Glomerular endothelial cell (primary cell): ENCODE results near the gene INCA1. TPM values are rescaled to one million over a fixed set of nuclear protein-coding genes. Genes with fewer than 3 reads are reported as not detected.
"Not testable (repeated sequence)": the region's sequence is repeated elsewhere in the genome, so short reads cannot be mapped to it uniquely, and the experiment has no call there.

Source experiments
- DNase-seq: peaks from one replicate; pipeline ENCODE4 v3.0.0-alpha.2; 2011; ENCODE audit warnings: low read depth, low spot score; ENCODE audit errors: extremely low read depth
- total RNA-seq: library from RNA; depleted of rRNA; stranded (reverse); fragments of >200 nt; gene quantifications from 2 replicates; pipeline ENCODE4 v1.2.3, GENCODE V29; 2015

The INCA1 gene
- total RNA-seq = 0.39 and 0.76 TPM in 2 replicates

GRCh38 chr17:4997302-4998026, at the start of gene INCA1, which contains the start of gene KIF1C:
Gene INCA1 (minus strand): TSS chr17:4997522. CDS start chr17:4994437, 3,085 bp downstream.
Gene KIF1C (plus strand): TSS chr17:4997950. CDS start chr17:5000247, 2,297 bp downstream.
- no peak for DNase-seq

DNA sequence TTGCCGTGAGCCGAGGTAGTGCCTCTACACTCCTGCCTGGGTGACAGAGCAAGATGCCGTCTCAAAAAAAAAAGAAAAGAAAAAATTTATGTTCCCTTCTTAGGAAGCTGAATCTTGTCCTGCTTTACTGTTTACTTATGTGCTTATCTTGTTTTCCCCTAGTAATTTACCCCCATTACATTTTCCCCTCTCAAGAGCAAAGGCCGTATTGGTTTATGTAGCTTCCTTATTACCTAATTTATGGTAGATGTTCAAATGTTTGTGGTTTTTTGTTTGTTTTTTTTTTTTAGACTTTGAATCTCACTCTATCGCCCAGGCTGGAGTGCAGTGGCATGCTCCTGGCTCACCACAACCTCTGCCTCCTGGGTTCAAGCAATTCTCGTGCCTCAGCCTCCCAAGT, 48.2 kb upstream of the INCA1 start:
- DNase-seq = no peak

GRCh38 chr17:5044630-5045029, 47.3 kb upstream of the INCA1 start:
- no peak for DNase-seq

DNA sequence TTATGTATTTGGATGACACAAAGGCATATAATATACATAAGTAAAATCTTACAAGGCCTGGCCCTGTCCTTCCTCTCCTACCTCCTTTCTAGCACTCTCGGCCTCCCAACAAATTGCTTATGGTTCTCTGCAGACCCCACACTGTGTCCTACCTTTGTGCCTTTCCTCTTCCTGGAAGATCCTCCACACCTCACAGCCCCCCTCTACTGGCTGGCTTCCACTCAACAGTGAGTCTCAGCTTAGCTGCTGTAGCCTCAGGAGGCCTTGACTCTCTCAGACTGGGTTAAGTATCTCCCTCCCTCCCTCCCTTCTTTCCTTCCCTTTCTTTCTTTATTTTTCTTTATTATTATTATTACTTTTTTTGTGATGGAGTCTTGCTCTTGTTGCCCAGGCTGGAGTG, 46.2 kb upstream of the INCA1 start:
- DNase-seq = no peak

- no peak for DNase-seq
Observed at GRCh38 chr17:5042157-5043022, 45.1 kb upstream of the INCA1 start.

DNA sequence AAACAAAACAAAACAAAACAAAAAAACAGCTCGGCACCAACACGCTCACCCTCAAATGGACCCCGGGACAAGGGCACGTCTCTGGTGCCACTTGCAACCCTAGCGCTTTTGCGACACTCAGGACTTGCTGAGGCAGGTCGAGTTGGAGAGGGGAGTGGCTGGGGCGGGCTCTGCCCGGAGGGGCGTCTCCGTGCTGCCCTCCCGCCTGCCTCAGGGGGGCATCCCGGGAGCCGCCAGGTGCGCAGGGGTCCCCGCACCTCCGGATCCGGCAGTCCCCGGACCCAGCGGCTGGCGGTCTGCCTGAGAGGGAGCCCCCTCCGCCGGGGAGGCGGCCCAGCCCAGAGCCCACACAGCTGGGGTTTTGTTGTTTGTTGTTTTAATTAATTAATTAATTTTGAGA, 38.0 kb upstream of the INCA1 start, which contains the start of gene SLC52A1:
SLC52A1 (minus strand) TSS at position 112 of the 400 bp plus-strand sequence. CDS start 820 bp downstream, outside the sequence.
- DNase-seq = no peak

- no peak for DNase-seq
Observed at GRCh38 chr17:5034651-5035050, 37.3 kb upstream of the INCA1 start.

DNA sequence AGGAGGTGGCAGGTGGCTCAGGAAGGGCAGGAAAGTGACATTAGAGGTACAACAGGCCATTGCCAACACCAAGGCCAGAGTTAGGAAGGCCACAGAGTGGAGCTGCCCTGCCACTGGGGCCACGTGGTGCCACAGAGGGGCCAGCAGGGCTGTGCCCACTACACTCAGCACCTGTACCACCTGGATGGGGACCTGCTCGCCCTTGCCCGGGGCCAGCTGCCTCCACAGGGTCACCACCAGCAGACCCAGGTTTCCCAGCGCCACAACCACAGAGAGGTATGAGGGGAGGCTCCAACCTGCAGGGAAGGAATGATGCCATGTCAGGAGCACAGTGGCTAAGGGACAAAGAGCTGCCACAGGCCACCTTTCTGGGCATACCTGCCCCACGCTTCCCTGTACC, 36.7 kb upstream of the INCA1 start:
- no peak for DNase-seq

GRCh38 chr17:5033352-5034015, 36.2 kb upstream of the INCA1 start:
- no peak for DNase-seq

GRCh38 chr17:5032865-5033264, 35.5 kb upstream of the INCA1 start:
- no peak for DNase-seq

GRCh38 chr17:5031365-5032082, 34.2 kb upstream of the INCA1 start:
- DNase-seq = peak; percentile 31

- not testable (repeated sequence) for DNase-seq
Observed at GRCh38 chr17:5030168-5030567, 32.8 kb upstream of the INCA1 start.

GRCh38 chr17:5027916-5028315, 30.6 kb upstream of the INCA1 start:
- no peak for DNase-seq

DNA sequence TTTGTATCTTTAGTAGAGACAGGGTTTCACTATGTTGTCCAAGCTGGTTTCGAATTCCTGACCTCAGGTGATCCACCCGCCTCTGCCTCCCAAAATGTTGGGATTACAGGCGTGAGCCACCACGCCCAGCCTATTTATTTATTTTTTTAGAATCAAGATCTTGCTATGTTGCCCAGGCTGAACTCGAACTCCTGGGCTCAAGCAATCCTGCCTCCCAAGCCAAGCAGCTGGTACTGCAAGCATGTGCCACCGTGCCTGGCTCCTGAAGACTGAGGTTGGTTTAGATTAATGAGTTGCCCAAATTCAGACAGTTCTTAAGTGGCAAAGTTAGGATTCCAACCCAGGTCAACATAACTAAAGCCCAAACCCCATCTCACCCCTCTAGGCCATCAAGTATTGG, 30.0 kb upstream of the INCA1 start:
- DNase-seq = no peak

- DNase-seq = no peak
Observed at GRCh38 chr17:5024604-5025003, 27.3 kb upstream of the INCA1 start.

- no peak for DNase-seq
Observed at GRCh38 chr17:5023588-5024147, 26.3 kb upstream of the INCA1 start.

- DNase-seq = no peak
Observed at GRCh38 chr17:5022171-5022711, 24.9 kb upstream of the INCA1 start.

- DNase-seq = no peak
Observed at GRCh38 chr17:5020502-5021023, 23.2 kb upstream of the INCA1 start.

DNA sequence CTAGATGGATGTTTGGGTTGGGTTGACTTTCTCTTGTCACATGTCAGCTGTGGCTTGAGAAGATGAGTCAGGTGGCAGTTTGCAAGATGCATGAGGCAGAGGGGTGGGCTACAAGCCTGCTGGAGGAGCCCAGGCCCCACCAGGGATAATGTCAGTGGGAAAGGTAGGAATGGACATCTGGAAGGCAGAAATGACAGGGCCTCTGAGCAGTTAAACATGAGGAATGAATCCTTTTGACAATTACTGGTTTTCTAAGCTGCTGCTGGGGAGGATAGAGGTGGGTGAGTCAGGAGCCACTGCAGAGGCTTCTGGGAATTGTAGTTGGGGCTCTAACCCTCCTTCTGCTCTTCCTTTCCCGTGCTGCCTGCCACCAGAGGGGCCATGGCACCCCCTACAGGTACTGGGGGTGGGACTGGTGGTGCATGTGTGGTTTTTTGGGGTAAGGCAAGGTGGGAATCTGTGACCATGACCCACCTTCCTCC, 22.2 kb upstream of the INCA1 start:
- DNase-seq = no peak

DNA sequence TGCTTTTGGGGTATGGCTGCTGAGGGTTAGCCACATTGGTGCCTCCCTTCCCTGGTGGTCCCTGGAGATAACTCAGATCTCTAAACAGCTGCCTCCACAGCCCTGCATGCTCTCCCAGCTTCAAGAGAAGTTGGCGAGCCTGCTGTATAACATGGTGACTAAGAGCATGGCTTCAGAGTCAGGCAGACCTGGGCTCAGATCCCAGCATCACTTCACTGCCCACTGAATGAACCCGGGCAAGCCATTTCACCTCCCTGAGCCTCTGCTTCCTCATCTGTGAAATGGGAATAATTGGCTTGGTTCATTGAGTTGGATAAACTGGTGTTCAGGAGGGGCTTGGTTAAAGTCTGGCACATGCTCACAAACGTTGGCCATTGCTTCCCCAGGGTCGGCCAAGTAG, 17.0 kb upstream of the INCA1 start:
- DNase-seq = no peak
